B cell (primary cell): Measurements from ENCODE around the gene TBC1D22A. TPM values are rescaled to one million over a fixed set of nuclear protein-coding genes. Genes with fewer than 3 reads are reported as not detected.

Source experiments
- ATAC-seq: fragments of 200-7000 bp; cut with Tn5 transposase; one replicate; pipeline ENCODE4 v1.10.0; 2021; ENCODE audit warnings: low read depth, mild to moderate bottlenecking, moderate number of reproducible peaks, moderate library complexity
- CTCF ChIA-PET: fragments of 350-600 bp; sonication (Branson Sonifier 250); formaldehyde crosslinking; loops from one replicate; lab custom pipeline; 2021; ENCODE audit warnings: antibody characterized with exemption, inconsistent platforms; lab: Charles Lee
- POLR2A ChIA-PET: fragments of 350-600 bp; sonication (Branson Sonifier 250); formaldehyde crosslinking; loops from one replicate; lab custom pipeline; 2021; ENCODE audit warnings: antibody characterized with exemption; lab: Charles Lee
- DNase-seq: peaks from one replicate; pipeline ENCODE4 v3.0.0; 2013
- H2AFZ ChIP-seq: 2 replicates; pipeline ENCODE4 v1.6.1; 2012; ENCODE audit warnings: mild to moderate bottlenecking, low read depth, low read length; ENCODE audit not compliant: insufficient read depth, poor library complexity, severe bottlenecking
- H3K27ac ChIP-seq, 2 donors: 1 replicate in 1 of 2; 2 replicates in 1 of 2; pipeline ENCODE4 v1.5.1; 2012 to 2013; ENCODE audit warnings: low read length in 2 of 2, mild to moderate bottlenecking in 2 of 2, moderate library complexity in 1 of 2
- H3K27me3 ChIP-seq, 4 experiments: fragments of 200-600 bp in 1 of 4; sonication (generic) in 1 of 4; replicated peaks in 1 of 4; 1 replicate in 2 of 4; 2 replicates in 2 of 4; pipeline versions ENCODE4 v1.6.1 to v1.7.0; 2013 to 2016; ENCODE audit warnings: low read length in 3 of 4, mild to moderate bottlenecking in 2 of 4, mixed read lengths in 1 of 4, moderate library complexity in 1 of 4; ENCODE audit not compliant: insufficient read depth in 4 of 4, control insufficient read depth in 3 of 4; ENCODE audit errors: control extremely low read depth in 1 of 4
- H3K36me3 ChIP-seq, 2 experiments: replicated peaks in 1 of 2; 1 replicate in 1 of 2; 2 replicates in 1 of 2; pipeline versions ENCODE4 v1.6.1 to v1.7.1; 2013; ENCODE audit warnings: low read length in 1 of 2; ENCODE audit not compliant: insufficient read depth in 2 of 2, control insufficient read depth in 1 of 2; ENCODE audit errors: control extremely low read depth in 1 of 2, extremely low read depth in 1 of 2
- H3K4me1 ChIP-seq, 2 donors: fragments of 200-600 bp in 1 of 2; sonication (generic) in 1 of 2; 1 replicate in 1 of 2; 2 replicates in 1 of 2; pipeline versions ENCODE4 v1.5.1 to v1.6.1; 2013 to 2017; ENCODE audit warnings: low read length in 2 of 2; ENCODE audit not compliant: control insufficient read depth in 2 of 2, insufficient read depth in 2 of 2
- H3K4me2 ChIP-seq: replicated peaks from 2 replicates; pipeline ENCODE3; 2012; ENCODE audit warnings: mild to moderate bottlenecking, low read depth, low read length; ENCODE audit not compliant: poor library complexity, severe bottlenecking
- H3K4me3 ChIP-seq, 5 experiments: fragments of 200-600 bp in 1 of 5; sonication (generic) in 1 of 5; 1 replicate in 3 of 5; 2 replicates in 2 of 5; pipeline versions ENCODE4 v1.5.1 to v1.7.0; 2011 to 2016; ENCODE audit warnings: low read length in 4 of 5, mild to moderate bottlenecking in 4 of 5, low read depth in 2 of 5, control low read depth in 1 of 5, moderate library complexity in 1 of 5; ENCODE audit not compliant: insufficient read depth in 1 of 5; ENCODE audit errors: control extremely low read depth in 1 of 5, extremely low read depth in 1 of 5
- H3K79me2 ChIP-seq: fragments of 200-600 bp; sonication (generic); one replicate; pipeline ENCODE4 v1.6.0; 2016; ENCODE audit warnings: low read length; ENCODE audit not compliant: control insufficient read depth, insufficient read depth
- H3K9ac ChIP-seq: fragments of 200-600 bp; sonication (generic); 2 replicates; pipeline ENCODE4 v1.6.1; 2017; ENCODE audit warnings: mild to moderate bottlenecking, low read length, moderate library complexity
- H3K9me3 ChIP-seq, 3 donors: one replicate each; pipeline versions ENCODE4 v1.6.1 to v1.7.1; 2013; ENCODE audit warnings: low read length in 2 of 3; ENCODE audit not compliant: control insufficient read depth in 2 of 3, insufficient read depth in 1 of 3; ENCODE audit errors: control extremely low read depth in 1 of 3
- H4K20me1 ChIP-seq: 2 replicates; pipeline ENCODE4 v1.6.0; 2012; ENCODE audit warnings: mild to moderate bottlenecking, low read length; ENCODE audit not compliant: insufficient read depth, control insufficient read depth, poor library complexity, severe bottlenecking
- H3K27ac Mint-ChIP-seq: one replicate; pipeline ENCODE4 v1.8.0; 2021; ENCODE audit warnings: mixed read lengths
- H3K27me3 Mint-ChIP-seq: one replicate; pipeline ENCODE4 v1.8.0; 2021; ENCODE audit warnings: mixed read lengths
- H3K4me1 Mint-ChIP-seq: one replicate; pipeline ENCODE4 v1.8.0; 2021; ENCODE audit warnings: mixed read lengths
- H3K4me3 Mint-ChIP-seq: one replicate; pipeline ENCODE4 v1.8.0; 2021; ENCODE audit warnings: mixed read lengths
- H3K9me3 Mint-ChIP-seq: one replicate; pipeline ENCODE4 v1.8.0; 2022; ENCODE audit warnings: mixed read lengths; ENCODE audit not compliant: insufficient read depth
- CTCF ChIP-seq: fragments of 200-600 bp; IDR thresholded peaks from one replicate; pipeline ENCODE4 v1.8.0; 2022; ENCODE audit warnings: antibody characterized with exemption, mild to moderate bottlenecking
- EZH2 ChIP-seq: IDR thresholded peaks from 2 replicates; pipeline ENCODE4 v1.6.1; 2012; ENCODE audit warnings: borderline replicate concordance, low read depth, mild to moderate bottlenecking, moderate library complexity, low read length; ENCODE audit not compliant: insufficient read depth, poor library complexity, severe bottlenecking
- WGBS: methylation state at CpG from one replicate; pipeline ENCODE4 v1.1.5; 2013; ENCODE audit warnings: missing lambda C conversion rate; ENCODE audit not compliant: insufficient coverage; 5-methylcytosine and 5-hydroxymethylcytosine counted together
- intact Hi-C: fragments of 100-400 bp; cut with micrococcal nuclease; formaldehyde crosslinking; loops from one replicate; pipeline ENCODE4 v1.10.0; 2022
- polyA plus RNA-seq: library from polyadenylated mRNA; depleted of rRNA; stranded (reverse); fragments of >200 nt; gene quantifications from 2 replicates; pipeline ENCODE4 v1.2.3, GENCODE V29; 2012
- total RNA-seq, 2 donors: library from RNA; stranded (reverse); fragments of 120-200 nt in 1 of 2; gene quantifications; 1 replicate in 1 of 2; 2 replicates in 1 of 2; pipeline versions ENCODE4 v1.2.3 to v1.2.4, GENCODE V29; 2013 to 2022

Gene TBC1D22A
- total and polyA plus RNA-seq, 2 donors (not counting 1 experiment from before 2014, with no cell fraction given), result 73.8 to 128 TPM

- ATAC-seq (peak; percentile 53), DNase-seq (peak; percentile 67)
- Histone ChIP-seq H4K20me1 (peaks cover 56% of the 10 kb centered on the region), H3K27me3 (peaks cover 0 to 3% (median 0%) of the 10 kb centered on the region in 4 experiments), H3K36me3 (no peaks in the 10 kb centered on the region), H3K4me3 (peak within 1 kb of the TSS; percentile 49 to 82 (median 67)), H2AFZ (peak within 1 kb of the TSS; percentile 72), H3K4me2 (peak within 1 kb of the TSS; percentile 95), H3K9me3 (peaks cover 0 to 10% (median 0%) of the 10 kb centered on the region in 3 donors), H3K4me1 (peaks cover 49 to 51% of the 10 kb centered on the region in 2 donors), H3K27ac (peak within 1 kb of the TSS; percentile 20 to 54), H3K9ac (peak within 1 kb of the TSS; percentile 74), H3K79me2 (peaks cover 32% of the 10 kb centered on the region)
- Mint-ChIP-seq H3K9me3 (no peaks in the 10 kb centered on the region), H3K27me3 (no peaks in the 10 kb centered on the region), H3K27ac (peak within 1 kb of the TSS; percentile 93), H3K4me1 (peaks cover 40% of the 10 kb centered on the region), H3K4me3 (peak within 1 kb of the TSS; percentile 98)
- intact Hi-C loops, result loop anchor here (5.0 kb wide), 1 partner anchor 161 kb away; no protein-coding TSS in a partner anchor
- CTCF ChIA-PET, result interaction anchor here (0.6 to 6.3 kb wide), 10 partner anchors 12 to 175 kb away, joined by 3 to 87 read pairs (median 5); partner anchors contain the start of gene TBC1D22A
- TF ChIP-seq EZH2 (no peak), CTCF (no peak)
- POLR2A ChIA-PET, result interaction anchor here (0.6 to 1.6 kb wide), 3 partner anchors 25 to 64 kb away, joined by 3 to 6 read pairs (median 4); partner anchors contain the start of gene TBC1D22A
- WGBS, result under 1% methylated on average over 82 of the region's 99 CpGs
Measured at GRCh38 chr22:46737976-46738646, 24.3 kb upstream of the TBC1D22A start, which contains the start of gene CERK. Gene CERK, minus strand, starts transcription at chr22:46738252. Its CDS starts 104 bp downstream, at chr22:46738148.
